Endothelial cell of umbilical vein (primary cell): ENCODE results near the gene FUT8. TPM values are rescaled to one million over a fixed set of nuclear protein-coding genes. Genes with fewer than 3 reads are reported as not detected.

Source experiments
- BruUV-seq: library from RNA; stranded (reverse); fragments of 400-500 nt; replicated peaks from 2 replicates; lab custom pipeline; 2021; lab: Mats Ljungman, UMichigan
- CTCF ChIA-PET: fragments of 300-600, 350-600 bp; sonication (Branson Sonifier 250); formaldehyde crosslinking; loops from one replicate; lab custom pipeline; 2021; ENCODE audit warnings: antibody characterized with exemption, inconsistent platforms; lab: Charles Lee
- POLR2A ChIA-PET: fragments of 300-600, 350-600 bp; sonication (Branson Sonifier 250); formaldehyde crosslinking; loops from one replicate; lab custom pipeline; 2021; ENCODE audit warnings: antibody characterized with exemption, inconsistent platforms; lab: Charles Lee
- DNase-seq: peaks from one replicate; pipeline ENCODE4 v3.0.0-alpha.2; 2011; ENCODE audit warnings: low read depth, low spot score
- FAIRE-seq: peaks from 2 replicates; lab custom pipeline; 2011; peaks lifted over from hg19 to GRCh38; lab: Jason Lieb, UNC
- H2AFZ ChIP-seq: 2 replicates; pipeline ENCODE4 v1.6.0; 2012; ENCODE audit warnings: low read depth, low read length, control low read depth, inconsistent platforms
- H3K27ac ChIP-seq: 2 replicates; pipeline ENCODE4 v1.5.1; 2011; ENCODE audit warnings: low read depth, mild to moderate bottlenecking, control low read depth, low read length, moderate library complexity; ENCODE audit not compliant: insufficient read depth
- H3K27me3 ChIP-seq, 2 experiments: 2 replicates each; pipeline versions ENCODE4 v1.6.0 to v1.6.1; 2011; ENCODE audit warnings: low read length in 2 of 2, mixed read lengths in 1 of 2; ENCODE audit not compliant: control insufficient read depth in 2 of 2, insufficient read depth in 2 of 2
- H3K36me3 ChIP-seq, 2 experiments: 2 replicates in 1 of 2; 3 replicates in 1 of 2; pipeline ENCODE4 v1.5.1; 2011; ENCODE audit warnings: low read length in 2 of 2, mild to moderate bottlenecking in 1 of 2, moderate library complexity in 1 of 2; ENCODE audit not compliant: control insufficient read depth in 2 of 2, insufficient read depth in 2 of 2; ENCODE audit errors: extremely low read depth in 1 of 2
- H3K4me1 ChIP-seq: 3 replicates; pipeline ENCODE4 v1.5.1; 2011; ENCODE audit warnings: mild to moderate bottlenecking, low read length; ENCODE audit not compliant: control insufficient read depth, insufficient read depth; ENCODE audit errors: extremely low read depth
- H3K4me2 ChIP-seq: 2 replicates; pipeline ENCODE4 v1.6.1; 2011; ENCODE audit warnings: low read length, control low read depth, mixed read lengths; ENCODE audit not compliant: insufficient read depth
- H3K4me3 ChIP-seq, 3 experiments: fragments of 200-600 bp in 1 of 3; sonication (generic), shearing (Covaris generic) in 1 of 3; replicated peaks in 1 of 3; 2 replicates each; pipeline ENCODE4 v1.5.1; 2011 to 2016; ENCODE audit warnings: control low read depth in 3 of 3, low read length in 3 of 3, mild to moderate bottlenecking in 2 of 3, inconsistent platforms in 1 of 3, low read depth in 1 of 3, moderate library complexity in 1 of 3; ENCODE audit not compliant: insufficient read depth in 1 of 3
- H3K79me2 ChIP-seq: 2 replicates; pipeline ENCODE4 v1.6.0; 2012; ENCODE audit warnings: low read length, inconsistent platforms; ENCODE audit not compliant: control insufficient read depth, insufficient read depth
- H3K9ac ChIP-seq: replicated peaks from 2 replicates; pipeline ENCODE3; 2011; ENCODE audit warnings: low read length, control low read depth; ENCODE audit not compliant: insufficient read depth; ENCODE audit errors: extremely low read depth
- H3K9me1 ChIP-seq: replicated peaks from 3 replicates; pipeline ENCODE4 v1.6.0; 2011; ENCODE audit warnings: mild to moderate bottlenecking, low read length; ENCODE audit not compliant: control insufficient read depth, insufficient read depth; ENCODE audit errors: extremely low read depth
- H3K9me3 ChIP-seq: replicated peaks from 2 replicates; pipeline ENCODE4 v1.5.1; 2012; ENCODE audit warnings: low read length, inconsistent platforms; ENCODE audit not compliant: control insufficient read depth, insufficient read depth
- H4K20me1 ChIP-seq: replicated peaks from 2 replicates; pipeline ENCODE3; 2011; ENCODE audit warnings: mild to moderate bottlenecking, low read length; ENCODE audit not compliant: control insufficient read depth, insufficient read depth; ENCODE audit errors: extremely low read depth
- CTCF ChIP-seq, 2 donors: IDR thresholded peaks; 1 replicate in 1 of 2; 2 replicates in 1 of 2; pipeline ENCODE4 v1.5.1; 2011; ENCODE audit warnings: low read length in 2 of 2, mild to moderate bottlenecking in 2 of 2, moderate library complexity in 2 of 2, control low read depth in 1 of 2, inconsistent platforms in 1 of 2, low read depth in 1 of 2; ENCODE audit not compliant: insufficient read depth in 1 of 2; ENCODE audit errors: extremely low read depth in 1 of 2
- EZH2 ChIP-seq: IDR thresholded peaks from 2 replicates; pipeline ENCODE4 v1.6.1; 2012; ENCODE audit warnings: borderline replicate concordance, low read depth, mild to moderate bottlenecking, moderate library complexity, low read length, inconsistent platforms; ENCODE audit not compliant: severe bottlenecking
- FOS ChIP-seq: IDR thresholded peaks from 2 replicates; pipeline ENCODE4 v1.6.1; 2011; ENCODE audit warnings: mild to moderate bottlenecking, low read length, moderate library complexity, borderline replicate concordance; ENCODE audit not compliant: insufficient read depth
- GATA2 ChIP-seq: IDR thresholded peaks from 2 replicates; pipeline ENCODE4 v1.7.0; 2011; ENCODE audit warnings: low read depth, mild to moderate bottlenecking, moderate library complexity, mixed read lengths, low read length; ENCODE audit not compliant: insufficient read length, insufficient read depth
- JUN ChIP-seq: IDR thresholded peaks from 2 replicates; pipeline ENCODE4 v1.6.1; 2011; ENCODE audit warnings: borderline replicate concordance, low read depth; ENCODE audit not compliant: insufficient read length, insufficient read depth
- MAX ChIP-seq: IDR thresholded peaks from 2 replicates; pipeline ENCODE4 v1.6.1; 2011; ENCODE audit not compliant: insufficient read depth, insufficient read length
- MYC ChIP-seq: IDR thresholded peaks from one replicate; pipeline ENCODE4 v1.6.1; 2011; ENCODE audit warnings: mild to moderate bottlenecking, low read depth, low read length
- POLR2A ChIP-seq: IDR thresholded peaks from 2 replicates; pipeline ENCODE4 v1.6.1; 2012; ENCODE audit warnings: low read depth, mild to moderate bottlenecking, control low read depth, low read length
- POLR2AphosphoS5 ChIP-seq: IDR thresholded peaks from 2 replicates; pipeline ENCODE4 v1.6.1; 2012; ENCODE audit warnings: low read depth, mild to moderate bottlenecking, control low read depth, low read length, moderate library complexity; ENCODE audit not compliant: insufficient read depth
- dilution Hi-C: fragments of 300-500 bp; cut with MboI; formaldehyde crosslinking; loops from one replicate; pipeline ENCODE4 v1.15.0; 2019; ENCODE audit warnings: low sequenced_read_pairs; ENCODE audit not compliant: extremely low pct_ligation_motif_present
- intact Hi-C: fragments of 100-400 bp; cut with micrococcal nuclease; formaldehyde crosslinking; loops from one replicate; pipeline ENCODE4 v1.10.0; 2022
- polyA plus RNA-seq, 4 experiments: library from polyadenylated mRNA; depleted of rRNA in 3 of 4; stranded (reverse) in 3 of 4; unstranded in 1 of 4; fragments of >200 nt; gene quantifications; 2 replicates each; pipeline versions ENCODE4 v1.2.1 to v1.2.3, GENCODE V29; 2011 to 2012; ENCODE audit warnings: missing spikeins in 1 of 4
- total RNA-seq: library from RNA; stranded (reverse); gene quantifications from 2 replicates; pipeline ENCODE4 v1.2.3, GENCODE V29; 2021

FUT8 gene
- total and polyA plus RNA-seq, 2 donors (not counting 3 experiments of a cell fraction or from before 2014, with no cell fraction given): 16.7 to 38.8 TPM

DNA sequence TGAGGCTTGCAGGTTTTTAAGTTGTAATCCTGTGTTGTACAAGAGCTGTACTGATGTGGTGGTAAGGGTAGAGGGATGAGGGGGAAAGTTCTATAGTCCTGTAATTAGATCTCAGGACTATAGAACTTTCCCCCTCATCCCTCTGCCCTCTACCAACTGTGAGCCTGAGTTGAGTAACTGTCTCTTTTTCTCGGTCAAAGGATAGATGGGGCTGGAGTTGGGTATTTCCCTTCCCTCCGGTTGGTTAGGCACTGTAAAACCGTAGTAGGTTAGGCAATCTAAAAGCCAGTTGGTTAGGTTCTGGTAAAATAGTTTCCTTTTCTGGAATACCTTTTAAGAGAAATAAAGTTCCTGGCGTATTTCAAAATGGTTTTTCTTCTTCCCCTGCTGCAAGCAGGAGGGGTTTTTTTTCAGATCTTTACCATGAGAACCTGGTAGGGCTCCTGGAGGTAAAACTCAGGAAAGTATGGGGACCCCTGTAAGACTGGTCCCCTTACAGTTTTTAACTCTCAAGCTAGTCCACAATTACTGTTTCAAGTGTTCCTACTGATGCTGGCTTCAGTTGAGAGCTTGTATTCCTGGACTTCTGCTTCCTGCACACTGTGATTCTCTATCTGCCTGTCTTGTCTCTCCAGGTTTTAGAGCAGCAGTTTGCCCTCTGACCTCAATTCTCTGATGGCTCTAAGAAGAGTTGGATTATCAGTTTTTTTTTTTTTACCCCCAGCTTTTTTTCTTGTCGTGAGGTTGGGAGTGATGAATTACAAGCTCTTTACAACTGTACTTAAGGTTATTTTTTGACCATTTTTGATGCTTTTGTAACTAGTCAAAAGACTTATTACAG is 58.7 kb downstream of the FUT8 start:
- H3K27ac ChIP-seq: no peak overlapping the region
- no peaks in the 10 kb centered on the region for H3K9me1 ChIP-seq
- dilution Hi-C loops (no loop called here), intact Hi-C loops (no loop called here)
- TF ChIP-seq JUN: no peak
- no peak for TF ChIP-seq MYC
- TF ChIP-seq FOS: no peak
- no peak for TF ChIP-seq EZH2
- no peak for TF ChIP-seq CTCF (IDR thresholded peaks at IDR 0.05; ENCODE audit: extremely low read depth in 1 of 2, insufficient read depth in 1 of 2, low read depth in 1 of 2, low read length in 2 of 2)
- TF ChIP-seq POLR2A: no peak
- TF ChIP-seq MAX: no peak
- no peak for TF ChIP-seq POLR2AphosphoS5
- no peak for TF ChIP-seq GATA2
- H3K27me3 ChIP-seq: no peaks in the 10 kb centered on the region
- no peaks in the 10 kb centered on the region for H3K4me1 ChIP-seq
- H3K9ac ChIP-seq: no peak overlapping the region
- no peak overlapping the region for H3K4me3 ChIP-seq
- POLR2A ChIA-PET: no interaction called here
- H4K20me1 ChIP-seq: no peaks in the 10 kb centered on the region
- DNase-seq: no peak
- no TSS peak for BruUV-seq
- H2AFZ ChIP-seq: no peak overlapping the region
- no peaks in the 10 kb centered on the region for H3K9me3 ChIP-seq
- no peak for FAIRE-seq
- no peaks in the 10 kb centered on the region for H3K36me3 ChIP-seq
- CTCF ChIA-PET: interaction anchor here (1.2 kb wide), 1 partner anchor 15 kb away, joined by 4 read pairs; no protein-coding TSS in a partner anchor
- no peak overlapping the region for H3K4me2 ChIP-seq
- H3K79me2 ChIP-seq: peaks cover 3% of the 10 kb centered on the region
